Measurements from ENCODE around the gene CORO2A.

GRCh38 chr9:98099346-98099745 lies 93.1 kb downstream of the CORO2A start:
- TF ChIP-seq JUND (IDR thresholded peaks at IDR 0.05; ENCODE audit: low read depth, low read length) (no peak), MYC (IDR thresholded peaks at IDR 0.05; ENCODE audit: insufficient read depth, insufficient read length, insufficient replicate concordance, low read length, severe bottlenecking) (no peak), CTCF (IDR thresholded peaks at IDR 0.05 in 2 of 3, conservative IDR thresholded peaks at IDR 0.05 in 1 of 3; ENCODE audit: control insufficient read depth in 2 of 3, extremely low read depth in 1 of 3, insufficient read depth in 1 of 3, low read depth in 3 of 3, low read length in 3 of 3) (no peak), SUZ12 (IDR thresholded peaks at IDR 0.05; ENCODE audit: unreplicated experiment) (no peak), NR2C2 (IDR thresholded peaks at IDR 0.05; ENCODE audit: borderline replicate concordance, control insufficient read depth, insufficient read length, low read depth) (no peak), EP300 (IDR thresholded peaks at IDR 0.05; ENCODE audit: borderline replicate concordance in 1 of 2, control insufficient read depth in 1 of 2, low read depth in 2 of 2, low read length in 2 of 2) (no peak), ZNF274 (IDR thresholded peaks at IDR 0.05; ENCODE audit: insufficient read depth, insufficient read length) (no peak), SIX5 (IDR thresholded peaks at IDR 0.05; ENCODE audit: low read depth, low read length, severe bottlenecking) (no peak), TCF12 (IDR thresholded peaks at IDR 0.05; ENCODE audit: low read depth, low read length) (no peak), RAD51 (IDR thresholded peaks at IDR 0.05) (no peak), ZNF207 (IDR thresholded peaks at IDR 0.05; ENCODE audit: borderline replicate concordance) (no peak), HCFC1 (IDR thresholded peaks at IDR 0.05; ENCODE audit: low read length) (no peak), ETV6 (conservative IDR thresholded peaks at IDR 0.05 in 1 of 2, IDR thresholded peaks at IDR 0.05 in 1 of 2; ENCODE audit: borderline replicate concordance in 1 of 2, low read depth in 1 of 2) (no peak)
